BLaER1 (cell line): ENCODE data around the gene INTS11.

Source experiments
- H3K27ac ChIP-seq: shearing (Covaris generic); formaldehyde crosslinking; 2 replicates; pipeline ENCODE4 v1.8.1; 2022
- H3K27me3 ChIP-seq: shearing (Covaris generic); formaldehyde crosslinking; 2 replicates; pipeline ENCODE4 v1.8.1; 2022
- H3K36me3 ChIP-seq: shearing (Covaris generic); formaldehyde crosslinking; 2 replicates; pipeline ENCODE4 v1.8.1; 2022
- H3K4me1 ChIP-seq: shearing (Covaris generic); formaldehyde crosslinking; 2 replicates; pipeline ENCODE4 v1.8.1; 2022
- H3K4me2 ChIP-seq: shearing (Covaris generic); formaldehyde crosslinking; 2 replicates; pipeline ENCODE4 v1.8.1; 2022
- H3K4me3 ChIP-seq: shearing (Covaris generic); formaldehyde crosslinking; 2 replicates; pipeline ENCODE4 v1.8.1; 2022
- H3K9ac ChIP-seq: shearing (Covaris generic); formaldehyde crosslinking; 2 replicates; pipeline ENCODE4 v1.8.1; 2022
- H3K9me3 ChIP-seq: shearing (Covaris generic); formaldehyde crosslinking; 2 replicates; pipeline ENCODE4 v1.8.1; 2022
- H4K20me1 ChIP-seq: shearing (Covaris generic); formaldehyde crosslinking; 2 replicates; pipeline ENCODE4 v1.8.1; 2022
- Cebpa-rat ChIP-seq: shearing (Covaris generic); IDR thresholded peaks from 2 replicates; pipeline ENCODE4 v1.8.1; 2022

Gene INTS11

GRCh38 chr1:1286313-1287261 is 37.9 kb downstream of the INTS11 start:
- no peak for TF ChIP-seq Cebpa-rat
- peaks cover 27% of the 10 kb centered on the region for H3K4me1 ChIP-seq
- no peak overlapping the region for H3K4me3 ChIP-seq

GRCh38 chr1:1285611-1286311 is 38.7 kb downstream of the INTS11 start:
- peaks cover 19% of the 10 kb centered on the region for H3K4me1 ChIP-seq

More at GRCh38 chr1:1286313-1287261, 37.9 kb downstream of the INTS11 start:
- Histone ChIP-seq H3K4me2 (no peak overlapping the region), H3K9me3 (no peaks in the 10 kb centered on the region), H3K9ac (no peak overlapping the region), H4K20me1 (peaks cover 7% of the 10 kb centered on the region; the same call in 1 of the 2 replicates), H3K27ac (no peak overlapping the region), H3K36me3 (no peaks in the 10 kb centered on the region), H3K27me3 (no peaks in the 10 kb centered on the region)

DNA sequence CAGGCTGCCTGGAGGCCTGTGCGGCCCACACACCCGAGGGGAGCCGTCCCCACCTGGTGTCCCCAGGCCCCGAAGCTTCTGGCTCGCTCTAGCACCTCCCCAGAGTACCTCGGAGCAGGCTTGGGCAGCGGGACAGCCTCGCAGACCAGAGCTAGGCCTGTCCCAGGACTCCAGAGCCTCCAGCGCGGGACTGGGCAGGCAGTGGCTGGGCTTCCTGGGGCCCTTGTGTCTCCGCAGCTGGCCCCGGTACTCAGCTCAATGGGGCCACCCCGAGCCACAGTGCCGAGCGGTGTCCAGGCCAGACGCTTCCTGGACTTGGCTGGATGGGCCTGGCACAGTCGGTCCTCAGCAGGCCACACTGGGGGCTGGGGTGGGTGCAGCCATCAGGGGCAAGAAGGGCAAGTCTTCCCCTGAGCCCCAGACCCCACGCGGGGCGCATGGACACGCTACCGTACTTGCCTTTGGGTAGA is 39.3 kb downstream of the INTS11 start:
- H3K9ac ChIP-seq, result no peak overlapping the region
- H3K4me3 ChIP-seq, result no peak overlapping the region
- no peaks in the 10 kb centered on the region for H4K20me1 ChIP-seq
- H3K9me3 ChIP-seq, result no peaks in the 10 kb centered on the region
- H3K27ac ChIP-seq, result no peak overlapping the region
- H3K27me3 ChIP-seq, result no peaks in the 10 kb centered on the region
- no peak overlapping the region for H3K4me2 ChIP-seq
- H3K36me3 ChIP-seq, result no peaks in the 10 kb centered on the region
- TF ChIP-seq Cebpa-rat, result no peak
- H3K4me1 ChIP-seq, result peaks cover 14% of the 10 kb centered on the region

More at GRCh38 chr1:1285611-1286311, 38.7 kb downstream of the INTS11 start:
- Histone ChIP-seq H3K27ac (no peak overlapping the region), H3K4me3 (no peak overlapping the region), H3K36me3 (no peaks in the 10 kb centered on the region), H3K4me2 (0 out of 2 replicates have a peak overlapping the region, but pooled peaks have one; percentile 17), H3K9ac (no peak overlapping the region), H3K9me3 (no peaks in the 10 kb centered on the region), H4K20me1 (no peaks in the 10 kb centered on the region), H3K27me3 (no peaks in the 10 kb centered on the region)
- TF ChIP-seq Cebpa-rat, result no peak

DNA sequence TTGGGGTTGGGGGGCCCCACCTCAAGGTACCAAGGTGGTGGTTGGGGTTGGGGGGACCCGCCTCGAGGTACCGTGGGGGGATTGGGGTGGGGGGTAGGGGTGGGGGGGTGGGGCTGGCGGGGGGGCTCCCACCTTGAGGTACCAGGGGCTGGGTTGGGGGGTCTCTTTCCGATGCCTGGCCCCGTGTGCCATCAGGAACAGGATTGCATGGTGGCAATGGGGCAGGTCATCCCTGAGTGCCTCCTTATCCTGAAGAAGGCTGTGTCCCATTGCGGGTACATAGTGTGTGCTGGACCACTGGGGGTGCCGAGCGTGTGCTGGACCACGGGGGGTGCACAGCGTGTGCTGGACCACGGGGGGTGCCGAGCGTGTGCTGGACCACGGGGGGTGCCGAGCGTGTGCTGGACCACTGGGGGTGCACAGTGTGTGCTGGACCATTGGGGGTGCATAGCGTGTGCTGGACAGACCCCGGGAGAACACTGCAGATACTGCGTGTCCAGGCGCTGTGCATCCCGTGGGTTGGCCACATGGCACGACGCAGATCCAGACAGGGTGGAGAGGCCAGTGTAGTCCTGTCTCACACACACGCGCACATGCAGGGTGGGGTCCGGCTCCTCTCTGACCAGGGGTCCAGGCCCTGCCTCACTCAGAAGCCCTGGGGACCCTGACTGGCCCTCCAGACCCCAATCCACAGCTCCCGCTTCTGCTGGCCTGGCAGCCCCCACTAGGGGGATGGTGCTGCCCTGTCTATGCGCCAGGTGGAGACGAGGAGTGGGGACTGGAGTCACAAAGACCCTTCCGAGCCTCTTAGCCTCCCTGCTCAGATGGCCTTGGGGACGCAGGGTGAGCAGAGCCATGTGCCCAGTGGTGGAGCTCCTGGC is 40.0 kb downstream of the INTS11 start:
- Histone ChIP-seq H3K4me1 (peaks cover 14% of the 10 kb centered on the region), H3K4me2 (no peak overlapping the region), H3K9ac (no peak overlapping the region), H4K20me1 (no peaks in the 10 kb centered on the region), H3K27ac (no peak overlapping the region), H3K27me3 (no peaks in the 10 kb centered on the region), H3K9me3 (no peaks in the 10 kb centered on the region), H3K36me3 (no peaks in the 10 kb centered on the region), H3K4me3 (no peak overlapping the region)
- TF ChIP-seq Cebpa-rat, result no peak

DNA sequence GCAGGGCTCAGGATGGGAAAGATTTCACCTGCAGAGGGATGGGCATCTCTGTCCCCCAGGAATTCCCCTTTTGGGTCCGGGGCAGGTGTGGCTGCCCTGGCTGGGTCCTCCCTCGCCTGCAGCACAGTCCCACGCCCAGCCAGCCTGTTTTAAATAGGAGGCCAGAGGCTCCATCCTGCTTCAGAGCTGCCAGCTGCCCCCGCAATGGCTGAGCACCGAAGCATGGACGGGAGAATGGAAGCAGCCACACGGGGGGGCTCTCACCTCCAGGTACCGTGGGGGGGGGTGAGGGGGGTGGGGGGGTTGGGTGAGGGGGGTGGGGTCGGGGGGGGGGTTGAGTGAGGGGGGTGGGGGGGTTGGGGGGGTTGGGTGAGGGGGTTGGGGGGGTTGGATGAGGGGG is 40.6 kb downstream of the INTS11 start:
- no peaks in the 10 kb centered on the region for H3K27me3 ChIP-seq
- H3K4me2 ChIP-seq, result no peak overlapping the region
- H3K4me1 ChIP-seq, result peaks cover 14% of the 10 kb centered on the region
- no peak overlapping the region for H3K4me3 ChIP-seq
- H3K36me3 ChIP-seq, result no peaks in the 10 kb centered on the region
- H3K9me3 ChIP-seq, result no peaks in the 10 kb centered on the region
- no peaks in the 10 kb centered on the region for H4K20me1 ChIP-seq
- TF ChIP-seq Cebpa-rat, result no peak
- no peak overlapping the region for H3K27ac ChIP-seq
- no peak overlapping the region for H3K9ac ChIP-seq

GRCh38 chr1:1282998-1283397 is 41.5 kb downstream of the INTS11 start:
- H3K27me3 ChIP-seq, result no peaks in the 10 kb centered on the region

GRCh38 chr1:1281533-1282321 is 42.7 kb downstream of the INTS11 start:
- H4K20me1 ChIP-seq, result no peaks in the 10 kb centered on the region
- H3K27me3 ChIP-seq, result no peaks in the 10 kb centered on the region
- no peak overlapping the region for H3K9ac ChIP-seq
- H3K9me3 ChIP-seq, result no peaks in the 10 kb centered on the region
- TF ChIP-seq Cebpa-rat, result no peak
- H3K4me3 ChIP-seq, result no peak overlapping the region
- H3K4me2 ChIP-seq, result no peak overlapping the region
- H3K27ac ChIP-seq, result no peak overlapping the region
- H3K4me1 ChIP-seq, result peaks cover 14% of the 10 kb centered on the region
- H3K36me3 ChIP-seq, result no peaks in the 10 kb centered on the region

More at GRCh38 chr1:1282998-1283397, 41.5 kb downstream of the INTS11 start:
- Histone ChIP-seq H3K4me2 (no peak overlapping the region), H3K27ac (no peak overlapping the region), H4K20me1 (no peaks in the 10 kb centered on the region), H3K36me3 (no peaks in the 10 kb centered on the region), H3K4me3 (no peak overlapping the region), H3K9ac (no peak overlapping the region), H3K4me1 (peaks cover 14% of the 10 kb centered on the region), H3K9me3 (no peaks in the 10 kb centered on the region)
- TF ChIP-seq Cebpa-rat, result no peak

- H3K4me1 ChIP-seq, result peaks cover 14% of the 10 kb centered on the region
- H3K27ac ChIP-seq, result no peak overlapping the region
- H3K9ac ChIP-seq, result no peak overlapping the region
- no peaks in the 10 kb centered on the region for H3K27me3 ChIP-seq
- H3K4me2 ChIP-seq, result no peak overlapping the region
- TF ChIP-seq Cebpa-rat, result no peak
- no peaks in the 10 kb centered on the region for H3K36me3 ChIP-seq
- H3K4me3 ChIP-seq, result no peak overlapping the region
- no peaks in the 10 kb centered on the region for H3K9me3 ChIP-seq
- H4K20me1 ChIP-seq, result no peaks in the 10 kb centered on the region
These were observed 43.5 kb downstream of the INTS11 start for GRCh38 chr1:1280782-1281481.
